Measurements from ENCODE around the gene LRP1B. TPM values are rescaled to one million over a fixed set of nuclear protein-coding genes. Genes with fewer than 3 reads are reported as not detected.

LRP1B gene
- total RNA-seq, 1 experiment from 2014 or later = 0.52 TPM

DNA sequence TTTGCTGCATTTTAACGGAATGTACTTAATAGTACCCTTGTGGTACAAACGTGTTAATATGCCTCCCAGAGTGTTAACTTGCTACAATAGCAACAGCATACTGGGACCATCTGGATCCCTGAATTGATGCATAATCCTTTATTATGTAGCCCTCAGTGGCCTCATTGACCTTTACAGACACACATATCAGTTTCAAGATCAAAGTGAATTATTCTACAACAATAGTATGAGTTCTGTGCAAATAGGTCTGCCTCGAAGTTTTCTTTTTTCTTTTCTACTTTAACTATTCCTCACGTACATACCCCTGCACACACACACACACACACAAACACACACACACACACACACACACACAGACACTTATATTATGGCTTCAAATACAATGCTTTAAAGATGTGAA, 1622.1 kb downstream of the LRP1B start:
- POLR2A ChIA-PET = no interaction called here
- no peak overlapping the region for H3K27ac Mint-ChIP-seq
- CTCF ChIA-PET = no interaction called here
- H3K4me3 Mint-ChIP-seq = no peak overlapping the region
- TF ChIP-seq, protein P1, sequence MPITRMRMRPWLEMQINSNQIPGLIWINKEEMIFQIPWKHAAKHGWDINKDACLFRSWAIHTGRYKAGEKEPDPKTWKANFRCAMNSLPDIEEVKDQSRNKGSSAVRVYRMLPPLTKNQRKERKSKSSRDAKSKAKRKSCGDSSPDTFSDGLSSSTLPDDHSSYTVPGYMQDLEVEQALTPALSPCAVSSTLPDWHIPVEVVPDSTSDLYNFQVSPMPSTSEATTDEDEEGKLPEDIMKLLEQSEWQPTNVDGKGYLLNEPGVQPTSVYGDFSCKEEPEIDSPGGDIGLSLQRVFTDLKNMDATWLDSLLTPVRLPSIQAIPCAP (CRISPR knock-in tag; IDR thresholded peaks at IDR 0.05) = no peak
- no peak for TF ChIP-seq TEAD1 (CRISPR knock-in tag; IDR thresholded peaks at IDR 0.05)
- TF ChIP-seq MLX (CRISPR knock-in tag; IDR thresholded peaks at IDR 0.05) = no peak
- no peak for TF ChIP-seq IRF2 (CRISPR knock-in tag; IDR thresholded peaks at IDR 0.05; ENCODE audit: borderline replicate concordance, low read depth)
- no peak for TF ChIP-seq CTCF (IDR thresholded peaks at IDR 0.05)
- no peak for TF ChIP-seq ZNF263 (CRISPR knock-in tag; IDR thresholded peaks at IDR 0.05; ENCODE audit: low read depth)
- no peak for TF ChIP-seq GRHL2 (CRISPR knock-in tag; IDR thresholded peaks at IDR 0.05; ENCODE audit: insufficient replicate concordance, severe bottlenecking)
- TF ChIP-seq NR1H2 (CRISPR knock-in tag; IDR thresholded peaks at IDR 0.05) = no peak
- TF ChIP-seq JAZF1 (CRISPR knock-in tag; IDR thresholded peaks at IDR 0.05) = no peak
- TF ChIP-seq, protein P2, sequence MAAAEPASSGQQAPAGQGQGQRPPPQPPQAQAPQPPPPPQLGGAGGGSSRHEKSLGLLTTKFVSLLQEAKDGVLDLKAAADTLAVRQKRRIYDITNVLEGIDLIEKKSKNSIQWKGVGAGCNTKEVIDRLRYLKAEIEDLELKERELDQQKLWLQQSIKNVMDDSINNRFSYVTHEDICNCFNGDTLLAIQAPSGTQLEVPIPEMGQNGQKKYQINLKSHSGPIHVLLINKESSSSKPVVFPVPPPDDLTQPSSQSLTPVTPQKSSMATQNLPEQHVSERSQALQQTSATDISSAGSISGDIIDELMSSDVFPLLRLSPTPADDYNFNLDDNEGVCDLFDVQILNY (CRISPR knock-in tag; IDR thresholded peaks at IDR 0.05) = no peak
- no peak for TF ChIP-seq RORB (CRISPR knock-in tag; IDR thresholded peaks at IDR 0.05)
- TF ChIP-seq, protein P3, sequence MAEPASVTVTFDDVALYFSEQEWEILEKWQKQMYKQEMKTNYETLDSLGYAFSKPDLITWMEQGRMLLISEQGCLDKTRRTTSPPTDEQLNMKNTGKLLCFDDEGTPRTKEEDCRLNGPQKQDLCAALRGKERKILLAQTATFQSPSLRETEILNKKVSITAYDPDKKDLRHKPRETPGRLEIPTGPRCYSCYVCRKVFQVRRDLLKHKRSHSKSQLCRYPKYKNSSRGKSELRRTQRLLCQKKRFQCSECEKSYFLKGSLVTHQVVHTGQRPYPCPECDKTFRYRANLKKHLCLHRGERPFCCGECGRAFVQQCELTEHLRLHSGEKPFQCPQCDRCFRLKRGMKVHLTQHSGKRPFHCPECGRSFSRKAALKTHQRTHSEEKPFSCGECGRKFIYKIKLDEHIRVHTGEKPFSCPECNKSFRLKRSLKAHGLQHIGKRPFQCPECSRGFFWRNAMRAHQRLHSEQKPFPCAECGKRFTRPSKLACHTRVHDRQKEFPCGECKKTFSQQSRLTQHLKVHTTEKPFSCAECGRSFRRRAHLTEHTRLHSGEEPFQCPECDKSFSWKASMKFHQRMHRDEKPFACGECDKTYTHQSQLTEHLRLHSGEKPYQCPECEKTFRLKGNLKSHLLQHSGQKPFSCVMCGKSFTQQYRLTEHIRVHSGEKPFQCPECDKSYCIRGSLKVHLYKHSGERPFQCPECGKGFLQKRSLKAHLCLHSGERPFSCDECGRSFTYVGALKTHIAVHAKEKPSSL (CRISPR knock-in tag; conservative IDR thresholded peaks at IDR 0.05) = no peak
- ATAC-seq = no peak
- no peaks in the 10 kb centered on the region for H3K36me3 Mint-ChIP-seq
- H3K4me1 Mint-ChIP-seq = 0 out of 2 replicates have a peak, but pooled peaks cover 4% of the 10 kb centered on the region
- DNase-seq (ENCODE audit: low spot score) = no peak
- H3K9me3 Mint-ChIP-seq = no peaks in the 10 kb centered on the region; the same call in 1 of the 2 replicates
- no peaks in the 10 kb centered on the region for H3K27me3 Mint-ChIP-seq (ENCODE audit: low read depth)

GRCh38 chr2:140506606-140507005, 1624.2 kb downstream of the LRP1B start:
- DNase-seq (ENCODE audit: low spot score) = no peak
- Mint-ChIP-seq H3K27me3 (ENCODE audit: low read depth) (no peaks in the 10 kb centered on the region), H3K27ac (no peak overlapping the region), H3K9me3 (no peaks in the 10 kb centered on the region; the same call in 1 of the 2 replicates), H3K4me3 (no peak overlapping the region), H3K36me3 (no peaks in the 10 kb centered on the region), H3K4me1 (0 out of 2 replicates have a peak, but pooled peaks cover 4% of the 10 kb centered on the region)
- no peak for TF ChIP-seq CREM (CRISPR knock-in tag; IDR thresholded peaks at IDR 0.05)
- TF ChIP-seq, protein P4, sequence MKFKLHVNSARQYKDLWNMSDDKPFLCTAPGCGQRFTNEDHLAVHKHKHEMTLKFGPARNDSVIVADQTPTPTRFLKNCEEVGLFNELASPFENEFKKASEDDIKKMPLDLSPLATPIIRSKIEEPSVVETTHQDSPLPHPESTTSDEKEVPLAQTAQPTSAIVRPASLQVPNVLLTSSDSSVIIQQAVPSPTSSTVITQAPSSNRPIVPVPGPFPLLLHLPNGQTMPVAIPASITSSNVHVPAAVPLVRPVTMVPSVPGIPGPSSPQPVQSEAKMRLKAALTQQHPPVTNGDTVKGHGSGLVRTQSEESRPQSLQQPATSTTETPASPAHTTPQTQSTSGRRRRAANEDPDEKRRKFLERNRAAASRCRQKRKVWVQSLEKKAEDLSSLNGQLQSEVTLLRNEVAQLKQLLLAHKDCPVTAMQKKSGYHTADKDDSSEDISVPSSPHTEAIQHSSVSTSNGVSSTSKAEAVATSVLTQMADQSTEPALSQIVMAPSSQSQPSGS (CRISPR knock-in tag; IDR thresholded peaks at IDR 0.05; ENCODE audit: borderline replicate concordance, low read depth) = no peak
- ChIA-PET CTCF (no interaction called here), POLR2A (no interaction called here)
- no peak for ATAC-seq

GRCh38 chr2:140504601-140505000, 1626.2 kb downstream of the LRP1B start:
- Mint-ChIP-seq H3K36me3 (no peaks in the 10 kb centered on the region), H3K9me3 (no peaks in the 10 kb centered on the region), H3K27me3 (ENCODE audit: low read depth) (no peaks in the 10 kb centered on the region), H3K4me3 (no peak overlapping the region), H3K4me1 (0 out of 2 replicates have a peak, but pooled peaks cover 4% of the 10 kb centered on the region), H3K27ac (no peak overlapping the region)
- DNase-seq (ENCODE audit: low spot score) (no peak), ATAC-seq (no peak)
- POLR2A ChIA-PET = no interaction called here
- CTCF ChIA-PET = no interaction called here
- TF ChIP-seq ESRRA (CRISPR knock-in tag; IDR thresholded peaks at IDR 0.05; ENCODE audit: borderline replicate concordance) (no peak), CBFB (CRISPR knock-in tag; IDR thresholded peaks at IDR 0.05; ENCODE audit: low read depth) (no peak), TEAD4 (CRISPR knock-in tag; IDR thresholded peaks at IDR 0.05) (no peak), FOXJ3 (CRISPR knock-in tag; IDR thresholded peaks at IDR 0.05; ENCODE audit: borderline replicate concordance) (no peak), NR2C2 (CRISPR knock-in tag; IDR thresholded peaks at IDR 0.05) (no peak), ZNF263 (CRISPR knock-in tag; IDR thresholded peaks at IDR 0.05; ENCODE audit: low read depth) (no peak), ZBTB21 (CRISPR knock-in tag; IDR thresholded peaks at IDR 0.05; ENCODE audit: borderline replicate concordance) (no peak), FOXP4 (CRISPR knock-in tag; IDR thresholded peaks at IDR 0.05) (no peak)
- TF ChIP-seq, protein P5, sequence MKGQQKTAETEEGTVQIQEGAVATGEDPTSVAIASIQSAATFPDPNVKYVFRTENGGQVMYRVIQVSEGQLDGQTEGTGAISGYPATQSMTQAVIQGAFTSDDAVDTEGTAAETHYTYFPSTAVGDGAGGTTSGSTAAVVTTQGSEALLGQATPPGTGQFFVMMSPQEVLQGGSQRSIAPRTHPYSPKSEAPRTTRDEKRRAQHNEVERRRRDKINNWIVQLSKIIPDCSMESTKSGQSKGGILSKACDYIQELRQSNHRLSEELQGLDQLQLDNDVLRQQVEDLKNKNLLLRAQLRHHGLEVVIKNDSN (CRISPR knock-in tag; IDR thresholded peaks at IDR 0.05) = no peak

All from WTC11 (cell line).